Superior temporal gyrus (tissue), 1 donor: ENCODE data around the gene MED16.
"Not testable (repeated sequence)": the region's sequence is repeated elsewhere in the genome, so short reads cannot be mapped to it uniquely, and the experiment has no call there.

ENCODE experiments used
- DNase-seq: peaks from one replicate; pipeline ENCODE4 v3.0.0-alpha.2; 2016; ENCODE audit errors: extremely low spot score

The MED16 gene

DNA sequence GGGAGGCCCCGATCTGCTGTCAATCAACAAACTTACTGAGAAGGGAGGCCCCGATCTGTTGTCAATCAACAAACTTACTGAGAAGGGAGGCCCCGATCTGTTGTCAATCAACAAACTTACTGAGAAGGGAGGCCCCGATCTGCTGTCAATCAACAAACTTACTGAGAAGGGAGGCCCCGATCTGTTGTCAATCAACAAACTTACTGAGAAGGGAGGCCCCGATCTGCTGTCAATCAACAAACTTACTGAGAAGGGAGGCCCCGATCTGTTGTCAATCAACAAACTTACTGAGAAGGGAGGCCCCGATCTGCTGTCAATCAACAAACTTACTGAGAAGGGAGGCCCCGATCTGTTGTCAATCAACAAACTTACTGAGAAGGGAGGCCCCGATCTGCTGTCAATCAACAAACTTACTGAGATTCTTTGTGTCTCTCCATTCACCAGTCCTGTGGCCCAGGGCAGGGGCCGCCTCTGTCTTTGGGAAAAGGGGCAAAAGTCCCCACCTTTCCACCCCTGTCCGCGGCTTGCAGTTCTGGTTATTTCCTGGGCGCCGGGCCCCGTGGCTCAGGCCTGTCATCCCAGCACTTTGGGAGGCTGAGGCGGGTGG is 39.3 kb downstream of the MED16 start:
- not testable (repeated sequence) for DNase-seq

DNA sequence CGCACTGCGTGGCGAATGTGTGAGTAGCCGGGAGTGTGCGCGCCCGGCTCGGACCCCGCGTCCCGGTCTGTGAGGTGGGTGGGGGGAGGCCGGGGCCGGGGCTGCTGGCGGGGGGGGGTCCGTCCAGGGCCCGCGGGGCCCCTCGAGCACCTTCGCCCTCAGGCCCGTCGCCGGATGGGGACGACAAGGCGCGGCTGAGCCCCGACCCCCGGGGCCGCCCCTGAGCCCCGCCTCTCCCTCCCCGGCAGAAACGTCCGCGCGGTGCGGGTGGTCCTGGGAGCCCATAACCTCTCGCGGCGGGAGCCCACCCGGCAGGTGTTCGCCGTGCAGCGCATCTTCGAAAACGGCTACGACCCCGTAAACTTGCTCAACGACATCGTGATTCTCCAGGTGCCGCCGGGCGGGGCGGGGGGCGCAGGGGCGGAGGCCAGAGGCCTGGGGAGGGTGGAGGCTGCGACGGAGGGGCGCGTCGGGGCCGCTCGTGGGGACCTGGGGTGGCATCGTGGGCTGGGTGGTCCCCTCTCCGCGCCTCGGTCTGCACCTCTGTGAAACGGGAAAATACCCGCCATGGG is 39.9 kb downstream of the MED16 start:
- no peak for DNase-seq

DNA sequence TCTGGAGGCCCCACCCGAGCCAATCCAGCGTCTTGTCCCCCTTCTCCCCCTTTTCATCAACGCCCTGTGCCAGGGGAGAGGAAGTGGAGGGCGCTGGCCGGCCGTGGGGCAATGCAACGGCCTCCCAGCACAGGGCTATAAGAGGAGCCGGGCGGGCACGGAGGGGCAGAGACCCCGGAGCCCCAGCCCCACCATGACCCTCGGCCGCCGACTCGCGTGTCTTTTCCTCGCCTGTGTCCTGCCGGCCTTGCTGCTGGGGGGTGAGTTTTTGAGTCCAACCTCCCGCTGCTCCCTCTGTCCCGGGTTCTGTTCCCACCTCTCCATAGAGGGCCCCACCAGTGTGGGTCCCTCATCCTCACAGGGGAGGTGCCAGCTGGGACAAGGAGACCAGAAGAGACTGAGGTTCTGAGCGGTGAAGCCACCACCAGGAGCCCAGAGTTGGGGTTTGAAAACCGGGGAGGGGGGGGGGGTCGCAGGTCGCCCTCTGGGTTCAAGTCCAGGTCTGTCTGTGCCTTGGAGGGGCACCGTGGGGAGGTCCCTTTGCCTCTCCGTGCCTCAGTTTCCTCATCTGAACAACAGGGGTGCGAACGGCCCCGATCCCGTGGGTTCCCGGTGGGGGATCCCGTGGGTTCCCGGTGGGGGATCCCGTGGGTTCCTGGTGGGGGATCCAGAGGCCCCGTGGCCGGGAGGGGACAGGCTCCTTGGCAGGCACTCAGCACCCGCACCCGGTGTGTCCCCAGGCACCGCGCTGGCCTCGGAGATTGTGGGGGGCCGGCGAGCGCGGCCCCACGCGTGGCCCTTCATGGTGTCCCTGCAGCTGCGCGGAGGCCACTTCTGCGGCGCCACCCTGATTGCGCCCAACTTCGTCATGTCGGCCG is 40.6 kb downstream of the MED16 start, which contains the start of gene ELANE:
TSS of gene ELANE (plus strand) at position 168 of the 878 bp plus-strand sequence. CDS start at position 194, 26 bp downstream.
- no peak for DNase-seq

DNA sequence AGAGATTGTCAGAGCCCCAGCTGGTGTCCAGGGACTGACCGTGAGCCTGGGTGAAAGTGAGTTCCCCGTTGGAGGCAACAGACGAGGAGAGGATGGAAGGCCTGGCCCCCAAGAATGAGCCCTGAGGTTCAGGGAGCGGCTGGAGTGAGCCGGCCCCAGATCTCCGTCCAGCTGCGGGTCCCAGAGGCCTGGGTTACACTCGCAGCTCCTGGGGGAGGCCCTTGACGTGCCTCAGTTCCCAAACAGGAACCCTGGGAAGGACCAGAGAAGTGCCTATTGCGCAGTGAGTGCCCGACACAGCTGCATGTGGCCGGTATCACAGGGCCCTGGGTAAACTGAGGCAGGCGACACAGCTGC is 42.0 kb downstream of the MED16 start:
- DNase-seq: no peak

DNA sequence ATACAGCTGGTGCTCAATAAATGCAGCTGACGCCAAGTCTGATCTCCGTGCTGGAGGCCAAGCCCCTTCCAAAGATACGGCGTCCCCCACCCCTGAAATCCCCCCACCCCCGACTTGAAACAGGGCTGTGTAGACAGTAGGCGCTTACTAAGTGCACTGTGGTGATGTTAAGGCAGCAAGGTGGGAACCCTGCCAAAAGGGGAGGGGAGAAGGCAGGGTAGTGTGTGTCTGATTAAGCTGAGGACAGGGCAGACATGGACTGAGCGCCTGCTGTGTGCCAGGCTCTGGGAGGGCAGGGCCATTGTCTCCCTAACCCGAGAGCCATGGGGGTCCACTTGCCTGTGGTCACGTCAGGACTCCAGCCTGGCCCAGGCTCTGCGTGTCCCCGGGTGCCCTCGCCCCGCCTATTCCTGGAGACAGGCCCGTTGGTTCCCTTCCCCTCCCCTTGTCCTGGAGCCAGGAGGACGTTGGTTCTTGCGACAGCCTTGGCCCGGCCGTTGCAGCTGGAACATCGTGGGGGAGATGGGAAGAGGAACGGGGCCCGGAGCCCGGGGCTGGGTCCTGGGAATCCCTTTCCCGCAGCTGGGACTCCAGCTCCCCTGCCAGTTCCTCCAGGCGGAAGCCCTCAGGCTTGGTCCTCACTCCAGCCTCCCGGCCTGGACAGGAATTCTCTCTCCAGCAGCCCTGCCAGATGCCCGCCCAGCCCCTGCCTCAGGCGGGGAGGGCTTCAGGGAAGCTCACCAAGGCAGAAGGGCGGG is 42.6 kb downstream of the MED16 start:
- DNase-seq: no peak

DNA sequence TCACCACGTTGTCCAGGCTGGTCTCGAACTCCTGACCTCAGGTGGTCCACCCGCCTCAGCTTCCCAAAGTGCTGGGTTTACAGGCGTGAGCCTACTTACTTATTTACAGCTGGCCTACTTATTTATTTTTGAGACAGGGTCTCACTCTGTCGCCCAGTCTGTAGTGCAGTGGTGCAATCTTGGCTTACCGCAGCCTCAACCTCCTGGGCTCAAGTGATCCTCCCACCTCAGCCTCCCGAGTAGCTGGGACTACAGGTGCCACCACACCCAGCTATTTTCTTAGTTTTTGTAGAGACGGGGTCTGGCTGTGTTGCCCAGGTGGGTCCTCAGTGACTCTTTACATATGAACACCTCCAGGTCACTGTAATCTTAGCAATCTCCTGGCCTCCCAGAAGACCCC is 43.8 kb downstream of the MED16 start:
- DNase-seq: not testable (repeated sequence)

DNA sequence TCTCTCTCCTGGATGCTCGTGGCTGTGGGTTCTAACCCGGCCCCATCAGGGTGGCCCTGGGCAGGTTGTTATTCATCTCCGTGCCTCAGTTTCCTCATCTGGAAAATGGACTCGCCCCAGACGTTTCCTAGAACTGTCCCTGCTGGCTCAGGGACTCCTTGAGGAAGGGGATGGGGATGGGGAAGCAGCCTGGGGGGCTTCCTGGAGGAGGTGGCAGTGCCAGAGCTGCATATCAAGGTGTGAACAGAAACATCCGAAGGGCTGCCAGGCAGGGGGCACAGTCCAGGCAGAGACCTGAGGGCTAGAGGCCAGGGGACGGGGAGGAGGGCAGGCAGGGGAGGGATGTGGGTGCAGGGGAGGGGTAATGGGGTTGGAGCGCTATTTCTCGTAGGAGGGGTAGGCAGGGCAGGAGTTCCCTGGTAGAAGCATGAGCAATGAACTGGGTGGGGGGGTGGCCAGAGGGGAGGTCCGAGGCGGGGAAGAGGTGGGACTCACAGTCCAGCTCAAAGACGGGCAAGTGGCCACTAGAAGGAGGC is 44.5 kb downstream of the MED16 start:
- no peak for DNase-seq

DNA sequence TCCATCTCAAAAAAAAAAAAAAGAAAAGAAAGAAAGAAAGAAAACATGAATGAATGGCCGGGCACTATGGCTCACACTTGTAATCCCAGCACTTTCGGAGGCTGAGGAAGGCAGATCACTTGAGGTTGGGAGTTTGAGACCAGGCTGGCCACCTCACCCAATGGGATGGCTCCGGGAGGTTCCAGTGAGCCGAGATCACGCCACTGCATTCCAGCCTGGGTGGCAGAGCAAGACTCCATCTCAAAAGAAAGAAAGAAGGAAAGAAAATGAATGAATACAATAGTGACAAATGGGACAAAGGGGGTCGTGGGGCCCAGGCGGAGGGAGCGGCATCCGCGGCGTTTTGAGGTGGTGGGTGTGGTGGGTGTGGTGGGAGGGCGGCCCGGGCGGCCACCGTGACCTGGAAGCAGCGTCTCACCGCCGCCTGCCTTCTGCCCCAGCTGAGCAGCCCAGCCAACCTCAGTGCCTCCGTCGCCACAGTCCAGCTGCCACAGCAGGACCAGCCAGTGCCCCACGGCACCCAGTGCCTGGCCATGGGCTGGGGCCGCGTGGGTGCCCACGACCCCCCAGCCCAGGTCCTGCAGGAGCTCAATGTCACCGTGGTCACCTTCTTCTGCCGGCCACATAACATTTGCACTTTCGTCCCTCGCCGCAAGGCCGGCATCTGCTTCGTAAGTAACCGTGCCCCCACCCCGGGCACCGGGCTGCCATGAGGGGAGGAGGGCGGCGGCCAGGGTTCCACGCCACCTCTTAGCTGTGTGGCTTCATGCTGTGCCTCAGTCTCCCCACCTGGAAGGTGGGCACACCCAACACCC is 47.1 kb downstream of the MED16 start:
- DNase-seq: no peak

DNA sequence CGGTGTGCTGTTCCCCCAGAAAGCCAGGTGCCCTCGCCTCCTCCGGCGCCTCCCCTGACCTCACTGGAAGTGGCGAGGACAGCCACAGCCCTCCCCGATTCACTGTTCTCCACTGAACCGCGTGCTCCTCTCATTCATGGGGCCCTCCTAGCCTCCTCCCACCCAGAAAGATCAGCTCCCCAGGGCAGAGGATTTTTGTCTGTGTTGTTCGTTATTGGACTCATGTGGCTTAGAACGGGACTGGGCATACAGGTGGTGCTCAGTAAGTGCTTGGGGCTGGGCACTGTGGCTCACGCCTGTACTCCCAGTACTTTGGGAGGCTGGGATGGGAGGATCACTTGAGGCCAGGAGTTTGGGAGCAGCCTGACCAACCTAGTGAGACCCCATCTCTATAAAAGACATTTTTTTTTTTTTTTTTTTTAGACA is 48.4 kb downstream of the MED16 start:
- no peak for DNase-seq

DNA sequence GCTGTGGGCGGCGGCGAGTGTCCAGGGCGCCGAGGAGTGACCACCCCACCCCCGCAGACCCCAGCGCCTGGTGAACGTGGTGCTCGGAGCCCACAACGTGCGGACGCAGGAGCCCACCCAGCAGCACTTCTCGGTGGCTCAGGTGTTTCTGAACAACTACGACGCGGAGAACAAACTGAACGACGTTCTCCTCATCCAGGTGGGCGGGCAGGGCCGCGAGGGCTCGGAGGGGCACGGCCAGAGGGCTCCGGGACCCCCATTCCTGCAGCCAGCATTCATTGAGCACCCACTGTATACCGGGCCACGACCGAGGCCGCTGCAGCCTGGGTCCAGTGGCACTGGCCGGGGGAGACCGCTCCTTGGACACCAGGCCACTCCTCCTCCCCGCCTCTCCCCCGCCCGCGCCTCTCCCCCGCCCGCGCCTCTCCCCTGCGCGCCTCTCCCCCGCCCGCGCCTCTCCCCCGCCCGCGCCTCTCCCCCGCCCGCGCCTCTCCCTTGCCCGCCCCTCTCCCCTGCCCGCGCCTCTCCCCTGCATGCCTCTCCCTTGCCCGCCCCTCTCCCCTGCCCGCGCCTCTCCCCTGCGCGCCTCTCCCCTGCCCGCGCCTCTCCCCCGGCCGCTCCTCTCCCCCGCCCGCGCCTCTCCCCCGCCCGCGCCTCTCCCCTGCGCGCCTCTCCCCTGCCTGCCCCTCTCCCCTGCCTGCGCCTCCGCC is 49.0 kb downstream of the MED16 start:
- no peak for DNase-seq

DNA sequence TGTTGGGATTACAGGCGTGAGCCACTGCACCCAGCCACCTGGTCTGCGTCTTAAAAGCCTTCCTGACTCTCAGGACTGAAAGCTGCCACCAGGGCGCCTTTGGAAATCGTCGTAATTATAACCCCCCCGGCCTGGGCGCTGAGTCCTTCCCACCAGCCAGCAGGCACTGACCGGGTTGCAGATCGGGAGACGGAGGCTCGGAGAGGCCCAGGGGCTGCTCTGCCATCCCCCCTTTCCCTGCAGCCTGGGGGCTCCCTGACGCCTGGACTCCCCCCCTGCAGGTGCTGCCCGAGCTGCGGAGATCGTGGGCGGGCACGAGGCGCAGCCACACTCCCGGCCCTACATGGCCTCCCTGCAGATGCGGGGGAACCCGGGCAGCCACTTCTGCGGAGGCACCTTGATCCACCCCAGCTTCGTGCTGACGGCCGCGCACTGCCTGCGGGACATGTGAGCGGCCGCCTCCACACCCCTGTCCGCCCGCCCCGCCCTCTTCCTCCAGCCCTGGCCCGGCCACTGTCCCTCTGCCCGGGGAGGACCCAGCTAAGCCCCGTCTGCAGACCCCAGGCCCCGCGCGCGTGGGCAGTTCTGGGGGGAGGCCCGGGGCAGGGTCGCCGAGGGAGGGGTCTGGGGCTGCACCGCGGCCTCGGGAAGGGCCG is 49.7 kb downstream of the MED16 start:
- DNase-seq: no peak

DNA sequence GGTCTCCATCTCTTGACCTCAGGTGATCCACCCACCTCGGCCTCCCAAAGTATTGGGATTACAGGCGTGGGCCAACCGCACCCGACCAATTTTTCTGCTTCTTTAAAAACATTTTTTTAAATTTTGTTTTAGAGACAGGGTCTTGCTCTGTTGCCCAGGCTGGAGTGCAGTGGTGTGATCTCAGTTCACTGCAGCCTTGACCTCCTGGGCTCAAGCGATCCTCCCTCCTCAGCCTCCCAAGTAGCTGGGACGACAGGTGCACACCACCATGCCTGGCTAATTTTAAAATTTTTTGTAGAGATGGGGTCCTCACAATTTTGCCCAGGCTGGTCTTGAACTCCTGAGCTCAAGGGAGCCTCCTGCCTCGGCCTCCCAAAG is 50.2 kb downstream of the MED16 start:
- DNase-seq: not testable (repeated sequence)

DNA sequence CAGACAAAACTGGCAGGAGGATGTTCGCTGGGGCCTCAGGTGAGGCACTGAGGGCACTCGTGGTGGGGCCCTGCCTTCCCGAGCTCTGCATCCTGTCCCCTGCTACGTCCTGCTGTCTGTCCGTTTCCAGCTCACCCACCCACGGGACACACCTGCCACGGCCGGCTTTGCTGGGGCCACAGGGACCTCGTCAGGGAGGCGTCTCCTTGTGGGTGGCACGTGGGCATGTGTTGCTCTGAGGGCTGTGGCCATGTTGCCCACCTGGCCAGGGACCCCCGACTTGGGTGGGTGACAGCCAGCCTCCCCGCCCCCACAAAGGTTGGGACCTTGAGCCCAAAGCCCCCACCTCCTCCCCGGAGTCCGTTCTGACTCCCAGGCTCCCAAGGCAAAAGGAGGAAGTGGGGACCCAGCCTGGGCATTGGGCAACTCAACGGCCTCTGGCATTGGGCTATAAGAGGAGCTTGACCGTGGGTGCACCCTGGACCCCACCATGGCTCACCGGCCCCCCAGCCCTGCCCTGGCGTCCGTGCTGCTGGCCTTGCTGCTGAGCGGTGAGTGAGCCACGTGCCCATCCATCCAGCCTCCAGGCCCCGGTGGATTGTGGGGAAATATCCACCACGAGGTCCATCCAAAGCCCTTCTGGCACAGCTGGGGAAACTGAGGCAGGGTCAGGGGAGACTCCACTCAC is 52.3 kb downstream of the MED16 start, which contains the start of gene PRTN3:
TSS of gene PRTN3 (plus strand) at position 481 of the 688 bp plus-strand sequence. CDS start at position 491, 10 bp downstream.
- DNase-seq: no peak

DNA sequence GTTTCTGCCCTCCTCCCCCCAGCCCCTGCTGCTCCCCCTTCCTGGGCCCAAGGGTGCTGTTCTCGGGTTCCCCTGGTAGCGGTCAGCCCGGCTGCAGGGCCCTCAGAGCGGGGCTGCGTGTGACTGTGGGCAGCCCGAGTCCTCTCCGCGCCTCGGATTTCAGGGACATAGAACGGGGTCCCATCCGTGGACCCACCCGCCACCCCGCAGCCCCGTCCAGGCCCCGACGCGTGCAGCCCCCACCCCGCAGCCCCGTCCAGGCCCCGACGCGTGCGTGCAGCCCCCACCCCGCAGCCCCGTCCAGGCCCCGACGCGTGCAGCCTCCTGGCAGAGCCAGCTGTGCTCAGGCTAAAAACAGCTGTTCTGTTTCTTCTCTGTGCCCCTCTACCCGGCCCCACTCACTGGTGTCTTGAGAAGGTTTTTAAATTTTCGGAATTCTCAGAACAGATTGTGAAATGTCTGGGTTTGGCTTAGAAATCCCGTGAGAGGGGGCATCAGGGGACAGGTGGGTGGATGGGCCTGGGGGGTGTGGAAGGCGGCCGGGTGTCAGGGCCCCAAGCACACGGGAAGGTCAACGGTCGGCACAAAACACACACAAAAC is 57.7 kb downstream of the MED16 start:
- DNase-seq: no peak

DNA sequence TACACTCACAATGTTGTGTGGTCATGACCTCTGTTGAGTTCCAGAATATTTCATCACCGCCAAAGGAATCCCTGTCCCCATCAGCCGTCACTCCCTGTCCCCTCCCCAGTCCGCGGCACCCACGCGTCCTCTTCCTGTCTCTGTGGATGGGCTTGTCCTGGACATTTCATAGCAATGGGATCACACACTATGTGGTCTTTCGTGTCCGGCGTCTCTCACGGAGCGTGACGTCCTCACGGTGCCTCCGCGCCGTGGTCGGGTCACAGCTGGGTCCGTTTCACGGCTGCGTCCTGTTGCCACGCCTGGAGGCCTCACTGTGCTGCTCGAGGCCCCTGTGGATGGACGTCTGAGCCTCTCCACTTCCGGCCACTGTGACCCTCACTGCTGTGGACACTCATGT is 58.8 kb downstream of the MED16 start:
- DNase-seq: no peak

DNA sequence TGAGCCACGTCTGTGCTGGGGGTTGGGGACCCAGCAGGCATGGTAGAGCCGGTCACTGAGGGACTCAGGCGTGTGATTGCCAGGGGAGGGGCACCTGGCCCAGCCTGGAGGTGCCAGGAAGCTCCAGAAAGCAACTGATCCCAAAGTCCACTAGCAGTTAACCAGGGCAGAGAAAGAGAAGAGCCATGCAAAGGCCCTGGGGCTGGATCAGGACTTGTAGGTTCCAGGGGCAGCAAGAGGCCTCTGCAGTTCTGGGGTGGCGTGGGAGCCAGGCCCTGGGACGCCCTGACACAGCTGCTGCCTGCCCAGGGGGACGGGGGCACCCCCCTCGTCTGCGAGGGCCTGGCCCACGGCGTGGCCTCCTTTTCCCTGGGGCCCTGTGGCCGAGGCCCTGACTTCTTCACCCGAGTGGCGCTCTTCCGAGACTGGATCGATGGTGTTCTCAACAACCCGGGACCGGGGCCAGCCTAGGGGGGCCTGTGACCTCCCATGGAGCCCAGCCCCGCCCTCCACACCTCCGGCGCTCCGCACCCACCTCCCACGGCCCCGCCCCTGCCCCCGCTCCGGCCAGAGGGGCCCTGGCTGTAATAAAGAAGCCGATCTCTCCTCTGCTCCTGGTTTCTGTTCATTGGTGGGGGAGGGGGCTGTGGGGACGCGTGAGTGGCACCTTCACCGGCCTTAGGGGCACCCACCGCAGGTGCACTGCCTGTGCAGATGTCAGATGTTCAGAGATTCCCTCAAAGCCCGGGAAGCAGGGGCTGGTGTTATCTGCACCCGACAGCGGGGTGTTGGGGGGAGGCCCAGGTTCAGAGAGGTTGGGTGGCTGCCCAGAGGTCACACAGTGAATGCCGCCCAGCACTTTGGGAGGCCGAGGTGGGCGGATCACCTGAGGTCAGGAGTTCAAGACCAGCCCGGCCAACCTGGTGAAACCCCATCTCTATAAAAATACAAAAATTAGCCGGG is 61.3 kb downstream of the MED16 start:
- no peak for DNase-seq

DNA sequence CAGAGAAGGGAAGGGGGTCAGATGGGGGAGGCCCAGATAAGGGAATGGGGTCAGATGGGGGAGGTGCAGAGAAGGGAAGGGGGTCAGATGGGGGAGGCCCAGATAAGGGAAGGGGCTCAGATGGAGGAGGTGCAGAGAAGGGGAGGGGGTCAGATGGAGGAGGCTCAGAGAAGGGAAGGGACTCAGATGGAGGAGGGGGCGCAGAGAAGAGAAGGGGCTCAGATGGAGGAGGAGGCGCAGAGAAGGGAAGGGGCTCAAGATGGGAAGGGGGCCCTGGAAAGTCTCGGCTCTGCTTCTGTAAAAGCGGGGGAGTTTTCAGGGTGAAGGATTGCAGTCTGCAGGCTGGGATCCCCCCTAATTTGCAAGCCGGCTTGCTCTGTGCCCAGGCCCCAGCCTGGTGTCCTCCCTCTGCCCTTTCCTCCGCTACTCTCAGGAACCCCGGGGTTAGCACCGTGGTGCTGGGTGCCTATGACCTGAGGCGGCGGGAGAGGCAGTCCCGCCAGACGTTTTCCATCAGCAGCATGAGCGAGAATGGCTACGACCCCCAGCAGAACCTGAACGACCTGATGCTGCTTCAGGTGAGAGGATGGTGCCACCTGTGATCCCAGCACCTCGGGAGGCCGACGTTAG is 63.7 kb downstream of the MED16 start:
- DNase-seq: no peak
